Body of pancreas (tissue), 4 donors: ENCODE results near the gene POLR2B. TPM values are rescaled to one million over a fixed set of nuclear protein-coding genes. Genes with fewer than 3 reads are reported as not detected.

Experiments
- ATAC-seq: fragments of 150-250 bp; one replicate; pipeline ENCODE4 v1.9.1; 2016
- DNase-seq, 4 donors: peaks; one replicate each; pipeline ENCODE4 v3.0.0-alpha.2; 2019
- H3K27ac ChIP-seq, 4 donors: fragments of 200-600 bp; sonication (generic); 1 replicate in 3 of 4; 2 replicates in 1 of 4; pipeline versions ENCODE4 v1.5.1 to v1.6.1; 2016 to 2019; ENCODE audit warnings: mild to moderate bottlenecking in 1 of 4, mixed read lengths in 1 of 4, moderate library complexity in 1 of 4
- H3K27me3 ChIP-seq, 2 donors: fragments of 200-600 bp; sonication (generic); one replicate each; pipeline ENCODE4 v1.6.0; 2016; ENCODE audit warnings: mild to moderate bottlenecking in 1 of 2
- H3K36me3 ChIP-seq, 2 donors: fragments of 200-600 bp; sonication (generic); replicated peaks in 1 of 2; 2 replicates each; pipeline ENCODE4 v1.5.1; 2016; ENCODE audit warnings: low read depth in 2 of 2; ENCODE audit not compliant: insufficient read depth in 1 of 2
- H3K4me1 ChIP-seq: fragments of 200-600 bp; sonication (generic); one replicate; pipeline ENCODE4 v1.6.0; 2016
- H3K4me3 ChIP-seq, 2 donors: fragments of 200-600 bp; sonication (generic); 1 replicate in 1 of 2; 2 replicates in 1 of 2; pipeline ENCODE4 v1.5.1; 2016 to 2019
- H3K9me3 ChIP-seq, 3 donors: fragments of 200-600 bp; sonication (generic); 1 replicate in 2 of 3; 2 replicates in 1 of 3; pipeline ENCODE4 v1.5.1; 2016
- POLR2A ChIP-seq, 3 donors: fragments of 450-650 bp; IDR thresholded peaks; one replicate each; pipeline ENCODE4 v1.6.1; 2016; ENCODE audit warnings: antibody characterized with exemption in 3 of 3, mild to moderate bottlenecking in 2 of 3
- WGBS, 2 donors: methylation state at CpG; one replicate each; pipeline ENCODE4 v1.1.5; 2017; 5-methylcytosine and 5-hydroxymethylcytosine counted together
- intact Hi-C: fragments of 100-400 bp; cut with DNase I; formaldehyde crosslinking; loops from one replicate; pipeline ENCODE4 v1.15.1; 2023
- total RNA-seq, 2 donors: library from RNA; depleted of rRNA; stranded (reverse); fragments of >200 nt; gene quantifications; one replicate each; pipeline ENCODE4 v1.1.0, GENCODE V29; 2016
- TF ChIP-seq, protein P1 (sequence below), 7 experiments: fragments of 450-650 bp in 4 of 7; fragments of 200-600 bp in 3 of 7; sonication (generic) in 3 of 7; IDR thresholded peaks; one replicate each; pipeline ENCODE4 v1.5.1; 2016 to 2019; ENCODE audit warnings: antibody characterized with exemption in 7 of 7

Gene POLR2B
- total RNA-seq, 2 donors from 2014 or later: 38.6 to 46.2 TPM

DNA sequence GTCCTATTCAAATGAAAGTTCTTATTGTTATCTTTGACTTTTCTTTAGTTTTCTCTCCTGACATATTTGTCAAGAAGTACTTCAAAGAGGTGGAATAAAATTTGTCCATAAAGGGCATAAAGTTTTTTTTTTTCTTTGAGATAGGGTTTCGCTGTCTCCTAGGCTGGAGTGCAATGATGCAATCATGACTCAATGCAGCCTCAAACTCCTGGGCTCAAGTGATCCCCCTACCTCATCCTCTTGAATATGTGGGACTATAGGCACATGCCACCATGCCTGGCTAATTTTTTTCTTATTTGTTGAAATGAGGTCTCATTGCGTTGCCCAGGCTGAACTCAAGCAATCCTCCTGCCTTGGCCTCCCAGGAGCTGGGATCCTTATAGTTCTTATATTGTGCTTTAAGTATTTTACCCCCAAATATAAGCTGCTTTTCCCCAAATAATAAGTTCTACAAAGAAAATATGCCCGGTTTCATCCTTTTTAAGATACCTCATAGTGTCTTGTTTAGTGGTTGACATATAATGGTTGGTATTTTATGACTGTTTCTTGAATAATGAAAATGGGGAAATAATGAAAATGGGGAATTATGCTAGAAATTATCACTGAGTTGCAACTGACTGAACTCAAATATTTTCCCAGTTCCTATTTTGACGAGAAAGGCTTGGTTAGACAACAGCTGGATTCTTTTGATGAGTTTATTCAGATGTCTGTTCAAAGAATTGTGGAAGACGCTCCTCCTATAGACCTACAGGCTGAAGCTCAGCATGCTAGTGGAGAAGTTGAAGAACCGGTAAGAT is 11.6 kb downstream of the POLR2B start:
- Histone ChIP-seq H3K27ac (no peak overlapping the region), H3K4me1 (peaks cover 2% of the 10 kb centered on the region), H3K4me3 (no peak overlapping the region), H3K36me3 (peaks cover 4 to 12% of the 10 kb centered on the region in 2 donors), H3K9me3 (no peaks in the 10 kb centered on the region), H3K27me3 (no peaks in the 10 kb centered on the region)
- no peak for DNase-seq
- no peak for TF ChIP-seq POLR2A (IDR thresholded peaks at IDR 0.05)
- TF ChIP-seq, protein P1, sequence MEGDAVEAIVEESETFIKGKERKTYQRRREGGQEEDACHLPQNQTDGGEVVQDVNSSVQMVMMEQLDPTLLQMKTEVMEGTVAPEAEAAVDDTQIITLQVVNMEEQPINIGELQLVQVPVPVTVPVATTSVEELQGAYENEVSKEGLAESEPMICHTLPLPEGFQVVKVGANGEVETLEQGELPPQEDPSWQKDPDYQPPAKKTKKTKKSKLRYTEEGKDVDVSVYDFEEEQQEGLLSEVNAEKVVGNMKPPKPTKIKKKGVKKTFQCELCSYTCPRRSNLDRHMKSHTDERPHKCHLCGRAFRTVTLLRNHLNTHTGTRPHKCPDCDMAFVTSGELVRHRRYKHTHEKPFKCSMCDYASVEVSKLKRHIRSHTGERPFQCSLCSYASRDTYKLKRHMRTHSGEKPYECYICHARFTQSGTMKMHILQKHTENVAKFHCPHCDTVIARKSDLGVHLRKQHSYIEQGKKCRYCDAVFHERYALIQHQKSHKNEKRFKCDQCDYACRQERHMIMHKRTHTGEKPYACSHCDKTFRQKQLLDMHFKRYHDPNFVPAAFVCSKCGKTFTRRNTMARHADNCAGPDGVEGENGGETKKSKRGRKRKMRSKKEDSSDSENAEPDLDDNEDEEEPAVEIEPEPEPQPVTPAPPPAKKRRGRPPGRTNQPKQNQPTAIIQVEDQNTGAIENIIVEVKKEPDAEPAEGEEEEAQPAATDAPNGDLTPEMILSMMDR (IDR thresholded peaks at IDR 0.05): no peak
- WGBS, 2 donors: 89 to 92% methylated on average over 6 of the region's 6 CpGs
- no peak for ATAC-seq
- intact Hi-C loops: no loop called here

DNA sequence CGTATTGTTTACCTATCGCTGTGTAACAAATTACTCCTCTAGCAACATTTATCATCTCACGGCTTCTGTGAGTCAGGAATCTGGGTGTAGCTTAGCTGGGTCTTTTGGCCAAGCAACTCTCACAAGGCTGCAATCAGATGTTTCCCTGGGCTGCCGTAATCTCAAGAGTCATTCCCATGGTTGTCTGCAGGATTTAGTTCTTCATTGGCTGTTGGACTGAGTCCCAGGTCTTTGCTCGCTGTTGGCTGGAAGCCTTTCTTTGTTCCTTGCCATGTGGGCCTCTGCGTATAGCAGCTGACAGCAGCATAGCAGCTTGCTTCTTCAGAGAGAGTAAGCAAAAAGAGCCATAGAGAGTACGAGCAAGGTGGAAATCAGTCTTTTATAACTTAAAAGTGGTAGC is 16.8 kb downstream of the POLR2B start:
- Histone ChIP-seq H3K36me3 (peaks cover 8 to 16% of the 10 kb centered on the region in 2 donors), H3K4me3 (no peak overlapping the region), H3K27ac (peak overlapping the region in 2 of 4 donors; percentile 15 to 36), H3K9me3 (no peaks in the 10 kb centered on the region), H3K4me1 (peaks cover 9% of the 10 kb centered on the region), H3K27me3 (no peaks in the 10 kb centered on the region)
- WGBS, 2 donors: 23 to 39% methylated on average over 7 of the region's 7 CpGs
- ATAC-seq (peak; percentile 71), DNase-seq (peak; percentile 49 to 68 (median 64))
- intact Hi-C loops: no loop called here
- TF ChIP-seq, protein P1 (IDR thresholded peaks at IDR 0.05): no peak
- TF ChIP-seq POLR2A (IDR thresholded peaks at IDR 0.05): no peak

DNA sequence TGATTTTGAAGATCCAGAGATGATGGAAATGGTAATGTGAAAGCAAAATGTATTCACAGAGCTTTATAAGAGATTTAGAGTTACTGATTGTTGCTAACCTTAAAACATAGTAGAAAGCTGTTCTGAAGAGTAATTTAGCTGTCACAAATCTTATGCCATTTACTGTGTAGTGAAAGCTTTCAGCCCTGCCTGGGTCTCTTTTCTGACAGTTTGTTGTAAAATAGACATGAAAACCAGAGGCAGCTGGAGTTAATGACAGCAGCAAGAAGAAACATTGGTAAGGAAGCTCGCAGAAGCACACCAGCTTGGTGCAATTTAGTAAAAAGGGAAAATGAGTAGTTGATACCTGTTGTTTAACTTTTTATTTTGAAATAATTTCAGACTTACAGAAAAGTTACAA is 21.1 kb downstream of the POLR2B start:
- Histone ChIP-seq H3K9me3 (no peaks in the 10 kb centered on the region), H3K27ac (no peak overlapping the region), H3K27me3 (no peaks in the 10 kb centered on the region), H3K4me1 (peaks cover 9% of the 10 kb centered on the region), H3K4me3 (no peak overlapping the region), H3K36me3 (peaks cover 12 to 31% of the 10 kb centered on the region in 2 donors)
- no peak for DNase-seq
- TF ChIP-seq, protein P1 (IDR thresholded peaks at IDR 0.05): no peak
- TF ChIP-seq POLR2A (IDR thresholded peaks at IDR 0.05): no peak
- intact Hi-C loops: no loop called here
- ATAC-seq: no peak
- WGBS, 2 donors: 95 to 97% methylated on average over 1 of the region's 1 CpG

DNA sequence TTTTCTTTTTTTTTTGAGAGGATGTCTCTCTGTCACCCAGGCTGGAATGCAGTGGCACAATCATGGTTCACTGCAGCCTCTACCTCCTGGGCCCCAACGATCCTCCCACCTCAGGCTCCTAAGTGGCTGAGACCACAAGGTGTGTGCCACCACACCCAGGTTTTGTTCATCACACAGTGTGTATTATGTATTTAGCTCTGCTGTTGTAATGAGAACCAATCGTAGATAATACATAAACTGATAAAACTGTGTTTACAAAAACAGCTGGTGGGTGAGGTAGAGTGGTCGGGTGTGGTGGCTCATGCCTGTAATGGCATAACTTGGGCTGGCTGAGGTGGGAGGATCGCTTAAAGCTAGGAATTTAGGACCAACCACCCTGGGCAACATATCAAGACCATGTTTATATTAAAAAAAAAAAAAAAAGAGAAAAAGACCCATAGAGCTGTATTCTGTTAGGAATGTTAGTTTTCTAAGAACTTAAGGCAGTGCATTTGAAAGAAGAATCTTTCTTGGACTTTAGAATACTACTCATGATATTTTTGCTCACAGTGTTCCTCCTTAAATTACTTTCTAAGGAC is 34.9 kb downstream of the POLR2B start:
- no peaks in the 10 kb centered on the region for H3K4me1 ChIP-seq
- TF ChIP-seq POLR2A (IDR thresholded peaks at IDR 0.05): no peak
- TF ChIP-seq, protein P1 (IDR thresholded peaks at IDR 0.05): no peak
- intact Hi-C loops: no loop called here
- H3K4me3 ChIP-seq: no peak overlapping the region
- 80 to 83% methylated on average over 4 of the region's 4 CpGs for WGBS, 2 donors
- H3K27me3 ChIP-seq: no peaks in the 10 kb centered on the region
- H3K27ac ChIP-seq: no peak overlapping the region
- DNase-seq (no peak), ATAC-seq (no peak)
- H3K36me3 ChIP-seq: peaks cover 8 to 46% of the 10 kb centered on the region in 2 donors
- no peaks in the 10 kb centered on the region for H3K9me3 ChIP-seq
